GM12875 (cell line): ENCODE data around the gene ARRB1.
A peak's percentile ranks its signal among the peaks of the same experiment; 100 is the strongest.

Experiments used
- H3K4me3 ChIP-seq: one replicate; pipeline ENCODE4 v1.5.1; 2011; ENCODE audit warnings: low read depth, low read length, control low read depth
- CTCF ChIP-seq: IDR thresholded peaks from 2 replicates; pipeline ENCODE4 v1.5.1; 2011; ENCODE audit warnings: low read depth, mild to moderate bottlenecking, control low read depth, inconsistent platforms, low read length, moderate library complexity, borderline replicate concordance; ENCODE audit not compliant: insufficient read depth

Gene ARRB1

DNA sequence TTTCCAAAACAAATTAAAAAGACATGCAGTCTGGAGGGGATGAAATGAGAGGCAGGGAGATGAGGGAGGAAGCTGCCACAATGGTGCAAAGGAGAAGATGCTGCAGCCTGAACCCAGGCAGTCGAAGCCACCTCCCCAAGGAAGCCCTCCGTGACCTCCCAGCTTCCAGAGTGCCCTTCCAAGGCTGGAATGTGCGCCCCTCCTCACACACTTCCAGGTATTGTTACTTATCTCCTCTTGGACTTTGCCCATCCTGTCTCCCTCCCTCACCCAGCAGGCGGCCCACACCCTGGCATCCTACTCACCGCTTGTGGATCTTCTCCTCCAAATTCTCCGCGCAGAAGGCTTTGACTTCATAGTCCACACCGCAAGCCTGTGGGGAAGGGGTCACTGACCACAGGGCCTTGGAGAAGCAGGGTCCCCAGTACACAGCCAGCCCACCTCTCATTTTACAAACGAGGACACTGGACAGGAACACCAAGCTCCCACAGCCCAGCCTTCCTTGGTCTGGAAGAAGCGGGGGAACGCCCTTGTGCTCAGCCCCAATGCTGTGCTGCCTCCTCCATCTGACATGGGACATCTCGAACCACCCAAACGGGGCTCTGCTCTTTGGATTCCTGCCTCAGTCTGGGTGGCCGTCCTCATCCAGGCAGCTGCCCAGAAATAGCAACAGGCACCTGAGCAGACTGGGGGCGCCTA is 70.5 kb downstream of the ARRB1 start:
- TF ChIP-seq CTCF: no peak
- no peak overlapping the region for H3K4me3 ChIP-seq

DNA sequence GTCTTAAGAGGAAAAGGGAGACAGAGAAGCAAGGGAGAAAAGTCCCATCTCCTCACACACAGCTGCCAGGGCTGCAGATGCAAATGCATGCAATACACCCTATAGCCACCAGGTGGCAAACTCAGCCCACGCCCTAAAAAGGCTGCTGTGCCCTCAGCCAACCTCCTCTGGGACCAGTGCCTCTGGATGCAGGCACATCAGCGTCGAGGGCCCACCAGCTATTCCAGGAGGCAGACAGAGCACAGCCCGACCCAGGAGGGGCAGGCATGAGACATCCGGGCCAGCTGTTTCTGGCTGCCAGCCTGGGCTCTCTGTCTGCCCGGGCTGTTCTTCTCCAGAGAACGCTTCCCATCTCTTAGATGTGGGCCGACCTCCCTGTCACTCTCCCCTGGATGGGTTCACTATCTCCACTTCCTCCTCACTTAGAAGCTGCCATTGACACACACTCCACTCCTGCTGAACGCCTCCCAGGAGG is 71.2 kb downstream of the ARRB1 start:
- TF ChIP-seq CTCF: peak; percentile 93
- no peak overlapping the region for H3K4me3 ChIP-seq

GRCh38 chr11:75279273-75279672 is 72.2 kb downstream of the ARRB1 start:
- H3K4me3 ChIP-seq: no peak overlapping the region
- no peak for TF ChIP-seq CTCF

DNA sequence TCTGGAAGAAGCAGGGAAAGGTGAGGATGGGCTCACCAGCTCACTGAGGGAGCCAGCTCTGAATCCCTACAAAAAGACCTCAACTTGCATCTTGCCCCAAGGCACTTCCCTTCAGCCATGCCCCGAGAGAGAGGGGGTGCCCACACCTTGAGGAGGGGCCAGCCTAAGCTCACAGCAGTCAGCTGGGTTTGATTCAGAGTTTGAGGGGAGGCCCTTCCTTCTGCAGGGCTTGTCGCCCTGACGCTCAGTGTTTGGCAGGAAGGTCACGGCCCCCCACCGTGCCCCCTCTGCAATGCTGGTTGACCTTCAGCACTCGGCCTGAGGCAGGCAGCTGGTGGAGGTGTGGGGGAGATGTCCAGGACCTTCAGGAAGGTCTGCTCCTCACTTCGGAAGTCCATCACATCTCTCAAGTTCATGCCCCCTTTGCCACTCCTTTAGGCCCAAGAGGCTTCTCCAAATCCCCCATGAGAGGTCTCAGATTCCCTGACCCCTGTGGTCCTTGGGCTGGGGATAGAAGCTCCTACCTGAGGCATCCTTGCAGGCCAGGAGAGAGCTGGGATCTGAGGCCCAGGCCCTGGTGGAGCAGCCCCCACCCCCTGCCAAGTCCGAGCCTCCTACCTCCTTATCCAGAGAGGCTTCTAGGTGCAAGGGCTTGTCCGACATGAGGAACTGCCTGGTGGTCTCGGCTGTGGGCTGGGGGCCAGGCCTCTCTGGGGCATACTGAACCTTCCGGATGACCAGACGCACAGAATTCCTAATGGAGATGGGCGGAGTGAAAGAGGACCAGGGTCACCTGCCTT is 73.3 kb downstream of the ARRB1 start:
- H3K4me3 ChIP-seq: no peak overlapping the region
- no peak for TF ChIP-seq CTCF

DNA sequence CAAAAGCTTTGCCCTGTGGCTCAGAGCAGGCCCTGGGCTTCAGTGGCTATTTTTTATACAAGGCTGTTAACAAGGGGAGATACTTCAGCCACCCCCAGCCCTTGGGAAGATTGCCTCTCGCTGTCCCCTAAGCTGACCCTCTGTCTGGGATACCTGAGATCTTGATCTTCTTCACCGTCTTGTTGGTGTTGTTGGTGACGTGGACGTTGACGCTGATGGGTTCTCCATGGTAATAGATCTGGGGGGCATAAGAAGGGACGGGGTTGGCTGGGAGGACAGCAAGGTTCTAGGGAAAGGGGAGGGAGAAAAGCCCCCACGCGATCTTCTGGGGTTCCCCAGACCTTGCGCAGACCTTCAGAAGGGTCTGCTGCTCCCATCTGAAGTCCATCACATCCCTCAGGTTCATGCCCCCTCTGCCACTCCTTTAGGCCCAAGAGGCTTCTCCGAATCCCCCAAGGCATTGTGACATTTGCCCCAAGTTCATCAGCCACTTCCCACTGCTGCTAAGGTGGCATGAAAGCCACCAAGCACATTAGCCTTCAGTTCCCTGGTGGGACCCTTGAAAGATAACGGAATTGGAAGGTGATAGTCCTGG is 74.2 kb downstream of the ARRB1 start:
- no peak overlapping the region for H3K4me3 ChIP-seq
- TF ChIP-seq CTCF: no peak

DNA sequence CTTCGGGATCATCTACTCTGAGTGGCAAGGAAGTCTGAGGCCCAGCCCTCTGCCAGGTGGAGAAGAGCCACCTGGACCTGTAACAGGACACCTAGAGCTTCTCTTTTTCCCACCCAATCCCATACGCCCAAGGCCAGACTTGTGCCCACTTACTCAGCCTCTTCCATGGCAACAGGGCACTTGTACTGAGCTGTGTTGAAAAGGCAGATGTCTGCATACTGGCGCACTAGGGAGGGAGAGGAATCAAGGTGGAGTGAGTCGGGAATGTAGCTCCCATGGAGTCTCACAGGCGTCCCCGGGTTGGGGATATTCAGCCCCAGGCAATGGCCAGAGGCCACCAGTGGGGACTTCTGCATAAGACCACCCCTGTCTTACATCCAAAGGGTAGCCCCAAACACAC is 74.8 kb downstream of the ARRB1 start:
- no peak overlapping the region for H3K4me3 ChIP-seq
- no peak for TF ChIP-seq CTCF

- TF ChIP-seq CTCF: no peak
- no peak overlapping the region for H3K4me3 ChIP-seq
These were observed 75.3 kb downstream of the ARRB1 start for GRCh38 chr11:75276186-75276585.
